ENCODE measurements around the gene MACROD2. TPM values are rescaled to one million over a fixed set of nuclear protein-coding genes. Genes with fewer than 3 reads are reported as not detected.

Gene MACROD2
- total RNA-seq, 1 experiment from 2014 or later = 3.7 TPM

DNA sequence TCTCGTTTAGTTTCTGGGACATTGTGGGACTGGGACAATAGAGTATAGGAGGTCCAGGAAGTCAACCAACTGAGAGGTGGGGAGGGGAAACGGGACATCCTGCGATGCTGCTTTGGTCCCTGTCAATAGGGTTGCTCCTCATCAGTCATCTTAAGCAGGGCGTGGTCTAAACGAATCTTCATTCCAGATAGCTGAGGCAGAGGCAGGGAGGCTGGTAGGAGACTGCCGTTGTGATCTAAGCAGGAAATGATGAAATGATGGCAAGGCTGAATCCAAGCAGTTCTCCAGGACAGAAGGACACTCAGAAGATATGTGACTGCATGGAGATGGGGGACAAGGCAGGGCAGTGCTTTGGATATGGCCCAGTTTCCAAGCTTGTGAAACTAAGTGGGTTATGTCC is 1624.5 kb downstream of the MACROD2 start:
- Histone ChIP-seq H3K4me3 (replicated peaks in 1 of 2; ENCODE audit: low read depth in 1 of 2, low read length in 2 of 2) (no peak overlapping the region), H3K9ac (ENCODE audit: low read length) (no peak overlapping the region), H4K20me1 (ENCODE audit: insufficient read depth) (no peaks in the 10 kb centered on the region), H3K27me3 (ENCODE audit: insufficient read depth, low read length) (no peaks in the 10 kb centered on the region), H2AFZ (ENCODE audit: low read depth, low read length, poor library complexity, severe bottlenecking) (no peak overlapping the region), H3K9me2 (ENCODE audit: insufficient read depth) (no peaks in the 10 kb centered on the region), H3K36me3 (ENCODE audit: control insufficient read depth in 1 of 2, insufficient read depth in 2 of 2, low read length in 2 of 2) (no peaks in the 10 kb centered on the region), H3K27ac (ENCODE audit: low read depth, low read length) (no peak overlapping the region), H3K79me2 (ENCODE audit: insufficient read depth, low read length) (no peaks in the 10 kb centered on the region), H3K9me3 (ENCODE audit: control insufficient read depth in 1 of 2, insufficient read depth in 1 of 2, low read depth in 1 of 2, low read length in 2 of 2) (peaks cover 4 to 18% of the 10 kb centered on the region in 2 experiments; a peak in 2 of 4 replicates), H3K4me2 (ENCODE audit: low read length) (no peak overlapping the region), H3K4me1 (ENCODE audit: control insufficient read depth in 1 of 2, insufficient read depth in 2 of 2, low read length in 2 of 2) (no peaks in the 10 kb centered on the region)
- DNase-seq (ENCODE audit: low read depth, low spot score) = no peak
- CTCF ChIA-PET = no interaction called here
- no TSS peak for BruUV-seq (replicated peaks)
- RAD21 ChIA-PET (ENCODE audit: low non-redundant PET in 1 of 2, low total read pairs in 2 of 2, uncharacterized antibody in 2 of 2, unreplicated experiment in 2 of 2) = no interaction called here
- no peak for ATAC-seq
- TF ChIP-seq CEBPB (IDR thresholded peaks at IDR 0.05; ENCODE audit: low read depth) (no peak), RAD21 (IDR thresholded peaks at IDR 0.05; ENCODE audit: low read depth) (no peak)
- POLR2A ChIA-PET = no interaction called here
- intact Hi-C loops (cut with micrococcal nuclease) = no loop called here

DNA sequence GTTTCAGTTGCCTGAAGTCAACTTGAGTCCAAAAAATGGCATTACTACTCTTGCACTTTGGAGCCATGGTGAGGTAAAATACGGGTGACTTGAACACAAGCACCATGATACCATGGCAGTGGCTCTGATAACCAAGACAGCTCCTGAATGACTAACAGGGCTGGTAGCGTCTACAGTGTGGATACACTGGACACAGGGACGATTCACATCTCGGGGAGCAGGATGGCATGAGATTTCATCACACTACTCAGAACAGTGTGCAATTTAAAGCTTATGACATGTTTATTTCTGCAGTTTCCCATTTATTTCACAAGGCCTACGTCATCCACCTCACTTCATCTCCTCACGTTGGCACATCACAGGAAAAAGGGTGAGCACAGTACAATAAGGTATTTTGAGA is 1627.1 kb downstream of the MACROD2 start:
- intact Hi-C loops (cut with micrococcal nuclease) = no loop called here
- H3K4me2 ChIP-seq (ENCODE audit: low read length) = no peak overlapping the region
- no peaks in the 10 kb centered on the region for H3K9me2 ChIP-seq (ENCODE audit: insufficient read depth)
- ATAC-seq (no peak), DNase-seq (ENCODE audit: low read depth, low spot score) (no peak)
- no peak overlapping the region for H3K27ac ChIP-seq (ENCODE audit: low read depth, low read length)
- RAD21 ChIA-PET (ENCODE audit: low non-redundant PET in 1 of 2, low total read pairs in 2 of 2, uncharacterized antibody in 2 of 2, unreplicated experiment in 2 of 2) = no interaction called here
- POLR2A ChIA-PET = no interaction called here
- TF ChIP-seq, protein P1, sequence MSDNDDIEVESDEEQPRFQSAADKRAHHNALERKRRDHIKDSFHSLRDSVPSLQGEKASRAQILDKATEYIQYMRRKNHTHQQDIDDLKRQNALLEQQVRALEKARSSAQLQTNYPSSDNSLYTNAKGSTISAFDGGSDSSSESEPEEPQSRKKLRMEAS (IDR thresholded peaks at IDR 0.05) = no peak
- TF ChIP-seq ZFX (IDR thresholded peaks at IDR 0.05) (no peak), CEBPB (IDR thresholded peaks at IDR 0.05; ENCODE audit: low read depth) (no peak), JUND (IDR thresholded peaks at IDR 0.05) (no peak), RAD21 (IDR thresholded peaks at IDR 0.05; ENCODE audit: low read depth) (no peak), FOSL1 (IDR thresholded peaks at IDR 0.05; ENCODE audit: low read depth) (no peak), CBX3 (IDR thresholded peaks at IDR 0.05; ENCODE audit: low read depth) (no peak), POLR2A (IDR thresholded peaks at IDR 0.05; ENCODE audit: borderline replicate concordance, extremely low read depth, insufficient read depth, insufficient read length) (no peak), SRF (IDR thresholded peaks at IDR 0.05; ENCODE audit: low read depth) (no peak), ELF1 (IDR thresholded peaks at IDR 0.05; ENCODE audit: borderline replicate concordance, low read depth) (no peak), SIN3A (IDR thresholded peaks at IDR 0.05; ENCODE audit: low read depth) (no peak), EZH2 (IDR thresholded peaks at IDR 0.05) (no peak), EGR1 (IDR thresholded peaks at IDR 0.05; ENCODE audit: low read depth) (no peak)
- TF ChIP-seq, protein P2, sequence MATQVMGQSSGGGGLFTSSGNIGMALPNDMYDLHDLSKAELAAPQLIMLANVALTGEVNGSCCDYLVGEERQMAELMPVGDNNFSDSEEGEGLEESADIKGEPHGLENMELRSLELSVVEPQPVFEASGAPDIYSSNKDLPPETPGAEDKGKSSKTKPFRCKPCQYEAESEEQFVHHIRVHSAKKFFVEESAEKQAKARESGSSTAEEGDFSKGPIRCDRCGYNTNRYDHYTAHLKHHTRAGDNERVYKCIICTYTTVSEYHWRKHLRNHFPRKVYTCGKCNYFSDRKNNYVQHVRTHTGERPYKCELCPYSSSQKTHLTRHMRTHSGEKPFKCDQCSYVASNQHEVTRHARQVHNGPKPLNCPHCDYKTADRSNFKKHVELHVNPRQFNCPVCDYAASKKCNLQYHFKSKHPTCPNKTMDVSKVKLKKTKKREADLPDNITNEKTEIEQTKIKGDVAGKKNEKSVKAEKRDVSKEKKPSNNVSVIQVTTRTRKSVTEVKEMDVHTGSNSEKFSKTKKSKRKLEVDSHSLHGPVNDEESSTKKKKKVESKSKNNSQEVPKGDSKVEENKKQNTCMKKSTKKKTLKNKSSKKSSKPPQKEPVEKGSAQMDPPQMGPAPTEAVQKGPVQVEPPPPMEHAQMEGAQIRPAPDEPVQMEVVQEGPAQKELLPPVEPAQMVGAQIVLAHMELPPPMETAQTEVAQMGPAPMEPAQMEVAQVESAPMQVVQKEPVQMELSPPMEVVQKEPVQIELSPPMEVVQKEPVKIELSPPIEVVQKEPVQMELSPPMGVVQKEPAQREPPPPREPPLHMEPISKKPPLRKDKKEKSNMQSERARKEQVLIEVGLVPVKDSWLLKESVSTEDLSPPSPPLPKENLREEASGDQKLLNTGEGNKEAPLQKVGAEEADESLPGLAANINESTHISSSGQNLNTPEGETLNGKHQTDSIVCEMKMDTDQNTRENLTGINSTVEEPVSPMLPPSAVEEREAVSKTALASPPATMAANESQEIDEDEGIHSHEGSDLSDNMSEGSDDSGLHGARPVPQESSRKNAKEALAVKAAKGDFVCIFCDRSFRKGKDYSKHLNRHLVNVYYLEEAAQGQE (IDR thresholded peaks at IDR 0.05; ENCODE audit: low read depth) = no peak
- TF ChIP-seq, protein P3, sequence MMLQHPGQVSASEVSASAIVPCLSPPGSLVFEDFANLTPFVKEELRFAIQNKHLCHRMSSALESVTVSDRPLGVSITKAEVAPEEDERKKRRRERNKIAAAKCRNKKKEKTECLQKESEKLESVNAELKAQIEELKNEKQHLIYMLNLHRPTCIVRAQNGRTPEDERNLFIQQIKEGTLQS (IDR thresholded peaks at IDR 0.05) = no peak
- no TSS peak for BruUV-seq (replicated peaks)
- H4K20me1 ChIP-seq (ENCODE audit: insufficient read depth) = no peaks in the 10 kb centered on the region
- H3K4me3 ChIP-seq (replicated peaks in 1 of 2; ENCODE audit: low read depth in 1 of 2, low read length in 2 of 2) = no peak overlapping the region
- H3K27me3 ChIP-seq (ENCODE audit: insufficient read depth, low read length) = no peaks in the 10 kb centered on the region
- H3K36me3 ChIP-seq (ENCODE audit: control insufficient read depth in 1 of 2, insufficient read depth in 2 of 2, low read length in 2 of 2) = no peaks in the 10 kb centered on the region
- CTCF ChIA-PET = no interaction called here
- H3K9ac ChIP-seq (ENCODE audit: low read length) = no peak overlapping the region
- no peak overlapping the region for H2AFZ ChIP-seq (ENCODE audit: low read depth, low read length, poor library complexity, severe bottlenecking)
- peaks cover 4 to 19% of the 10 kb centered on the region in 2 experiments; a peak in 2 of 4 replicates for H3K9me3 ChIP-seq (ENCODE audit: control insufficient read depth in 1 of 2, insufficient read depth in 1 of 2, low read depth in 1 of 2, low read length in 2 of 2)
- no peaks in the 10 kb centered on the region for H3K4me1 ChIP-seq (ENCODE audit: control insufficient read depth in 1 of 2, insufficient read depth in 2 of 2, low read length in 2 of 2)
- H3K79me2 ChIP-seq (ENCODE audit: insufficient read depth, low read length) = no peaks in the 10 kb centered on the region

All from HCT116 (cell line).